HepG2 (cell line): ENCODE data around the gene ANKRD55. TPM values are rescaled to one million over a fixed set of nuclear protein-coding genes. Genes with fewer than 3 reads are reported as not detected.
A peak's percentile ranks its signal among the peaks of the same experiment; 100 is the strongest.
"Not testable (repeated sequence)": the region's sequence is repeated elsewhere in the genome, so short reads cannot be mapped to it uniquely, and the experiment has no call there.

ENCODE experiments used
- ATAC-seq: fragments of 200-7000 bp; cut with Tn5 transposase; 3 replicates; pipeline ENCODE4 v1.9.1; 2020; ENCODE audit warnings: mild to moderate bottlenecking, moderate library complexity
- BruUV-seq: library from RNA; stranded (reverse); fragments of 400-500 nt; replicated peaks from 2 replicates; lab custom pipeline; 2021; lab: Mats Ljungman, UMichigan
- CTCF ChIA-PET: fragments of 300-600 bp; formaldehyde crosslinking; extraction: SDS; loops from one replicate; lab custom pipeline; 2021; ENCODE audit warnings: low total read pairs, inconsistent platforms, low intra/inter-chr PET ratio; lab: Yijun Ruan, JAX
- POLR2A ChIA-PET: fragments of 350-600 bp; sonication (Branson Sonifier 250); formaldehyde crosslinking; loops from one replicate; lab custom pipeline; 2020; ENCODE audit warnings: antibody characterized with exemption, inconsistent platforms; lab: Yijun Ruan, JAX
- DNase-seq: peaks from one replicate; pipeline ENCODE4 v3.0.0-alpha.2; 2015; ENCODE audit warnings: low spot score
- FAIRE-seq: peaks from 3 replicates; lab custom pipeline; 2011; peaks lifted over from hg19 to GRCh38; lab: Jason Lieb, UNC
- H2AFZ ChIP-seq: one replicate; pipeline ENCODE4 v1.6.1; 2011; ENCODE audit warnings: low read length, inconsistent platforms
- H3K27ac ChIP-seq: fragments of 300-600 bp; 3 replicates; pipeline ENCODE4 v1.8.0; 2011; ENCODE audit warnings: mixed run types, mild to moderate bottlenecking, mixed read lengths, low read length, inconsistent platforms; ENCODE audit not compliant: insufficient read depth; ENCODE audit errors: extremely low read length
- H3K27me3 ChIP-seq, 2 experiments: fragments of 200-600 bp in 1 of 2; 2 replicates in 1 of 2; 3 replicates in 1 of 2; pipeline versions ENCODE4 v1.6.0 to v1.8.0; 2011; ENCODE audit warnings: low read length in 2 of 2, mild to moderate bottlenecking in 2 of 2, moderate library complexity in 2 of 2, inconsistent platforms in 1 of 2; ENCODE audit not compliant: insufficient read depth in 2 of 2, control insufficient read depth in 1 of 2
- H3K36me3 ChIP-seq, 2 experiments: fragments of 200-600 bp in 1 of 2; replicated peaks in 1 of 2; 2 replicates in 1 of 2; 3 replicates in 1 of 2; pipeline versions ENCODE4 v1.5.1 to v1.8.0; 2011; ENCODE audit warnings: low read length in 2 of 2, inconsistent platforms in 1 of 2; ENCODE audit not compliant: insufficient read depth in 2 of 2, control insufficient read depth in 1 of 2
- H3K4me1 ChIP-seq: 2 replicates; pipeline ENCODE4 v1.5.1; 2012; ENCODE audit warnings: low read length, inconsistent platforms; ENCODE audit not compliant: insufficient read depth
- H3K4me2 ChIP-seq: 2 replicates; pipeline ENCODE4 v1.6.0; 2011; ENCODE audit warnings: low read depth, low read length, inconsistent platforms
- H3K4me3 ChIP-seq, 3 experiments: fragments of 200-600 bp in 1 of 3; sonication (generic), shearing (Covaris generic) in 1 of 3; replicated peaks in 1 of 3; 2 replicates each; pipeline ENCODE4 v1.5.1; 2011 to 2016; ENCODE audit warnings: low read length in 3 of 3, inconsistent platforms in 2 of 3, low read depth in 2 of 3, mild to moderate bottlenecking in 2 of 3, control low read depth in 1 of 3, mixed read lengths in 1 of 3; ENCODE audit not compliant: insufficient read depth in 1 of 3
- H3K79me2 ChIP-seq: one replicate; pipeline ENCODE4 v1.6.1; 2011; ENCODE audit warnings: low read length, inconsistent platforms; ENCODE audit not compliant: insufficient read depth
- H3K9ac ChIP-seq: 2 replicates; pipeline ENCODE4 v1.6.0; 2011; ENCODE audit warnings: mild to moderate bottlenecking, low read depth, low read length, inconsistent platforms; ENCODE audit not compliant: insufficient read depth
- H3K9me3 ChIP-seq: 2 replicates; pipeline ENCODE4 v1.5.1; 2012; ENCODE audit warnings: mild to moderate bottlenecking, low read length
- H4K20me1 ChIP-seq: 2 replicates; pipeline ENCODE4 v1.6.0; 2011; ENCODE audit warnings: inconsistent platforms, mild to moderate bottlenecking, low read length, moderate library complexity; ENCODE audit not compliant: insufficient read depth
- AHR ChIP-seq: IDR thresholded peaks from 2 replicates; pipeline ENCODE4 v1.6.1; 2018; ENCODE audit warnings: missing genetic modification reagents, missing compliant biosample characterization
- SPEN ChIP-seq: sonication (generic); formaldehyde crosslinking; IDR thresholded peaks from 2 replicates; pipeline ENCODE4 v1.5.1; 2020; ENCODE audit warnings: low read depth, mild to moderate bottlenecking, missing genetic modification reagents
- TFAP4 ChIP-seq: sonication (generic); IDR thresholded peaks from 2 replicates; pipeline ENCODE4 v1.6.1; 2016; ENCODE audit warnings: low read depth, borderline replicate concordance
- WGBS: methylation state at CpG from one replicate; pipeline ENCODE4 v1.1.6; 2017; ENCODE audit warnings: low lambda C conversion rate; 5-methylcytosine and 5-hydroxymethylcytosine counted together
- in situ Hi-C: cut with HindIII; loops from 2 replicates; pipeline ENCODE4 v1.10.0; 2017; ENCODE audit warnings: low pct_unique_long_range_greater_than_20kb; ENCODE audit not compliant: extremely low pct_ligation_motif_present
- intact Hi-C: fragments of 100-400 bp; cut with micrococcal nuclease; formaldehyde crosslinking; loops from one replicate; pipeline ENCODE4 v1.10.0; 2022; ENCODE audit not compliant: unreplicated experiment
- polyA plus RNA-seq, 8 experiments: library from polyadenylated mRNA; depleted of rRNA in 3 of 8; stranded (reverse) in 7 of 8; unstranded in 1 of 8; fragments of >200 nt; fragmentation: Illumina TruSeq in 4 of 8; extraction: Trizol in 4 of 8; gene quantifications; 2 replicates each; pipeline versions ENCODE4 v1.2.1 to v1.2.3, GENCODE V29; 2011 to 2016; ENCODE audit warnings: low read depth in 4 of 8, missing spikeins in 1 of 8, mixed read lengths in 1 of 8; ENCODE audit not compliant: insufficient read depth in 1 of 8
- total RNA-seq, 5 experiments: library from RNA; depleted of rRNA; stranded (reverse); fragments of >200 nt; fragmentation: Illumina TruSeq; extraction: Trizol; gene quantifications; 2 replicates each; pipeline ENCODE4 v1.2.3, GENCODE V29; 2016; ENCODE audit warnings: low read depth in 1 of 5

Gene ANKRD55
- total and polyA plus RNA-seq, 2 of the 13 experiments (the other 11 are each of a cell fraction or from before 2014, with no cell fraction given) = 0.11 to 0.28 TPM

- Histone ChIP-seq H3K4me3 (no peak overlapping the region), H4K20me1 (no peaks in the 10 kb centered on the region), H3K9me3 (no peaks in the 10 kb centered on the region), H3K79me2 (no peaks in the 10 kb centered on the region), H3K27me3 (no peaks in the 10 kb centered on the region), H3K4me1 (peaks cover 57% of the 10 kb centered on the region), H3K4me2 (no peak overlapping the region), H3K36me3 (no peaks in the 10 kb centered on the region), H2AFZ (no peak overlapping the region), H3K9ac (no peak overlapping the region), H3K27ac (no peak overlapping the region)
- in situ Hi-C loops (no loop called here), intact Hi-C loops (no loop called here)
- no peak for ATAC-seq
- ChIA-PET POLR2A (no interaction called here), CTCF (no interaction called here)
- DNase-seq = no peak
- no TSS peak for BruUV-seq
- TF ChIP-seq TFAP4 (peak; percentile 51; the same call in 1 of the 2 replicates), AHR (CRISPR knock-in tag) (no peak), SPEN (no peak)
- no peak for FAIRE-seq
- 88% methylated on average over 1 of the region's 1 CpG for WGBS
These were observed 130.2 kb downstream of the ANKRD55 start for GRCh38 chr5:56102889-56103288.

GRCh38 chr5:56102207-56102606 is 130.9 kb downstream of the ANKRD55 start:
- H4K20me1 ChIP-seq, intact Hi-C loops, H3K36me3 ChIP-seq, H3K9me3 ChIP-seq, POLR2A ChIA-PET, H3K27ac ChIP-seq, BruUV-seq, H3K27me3 ChIP-seq, in situ Hi-C loops, H3K4me3 ChIP-seq, H3K79me2 ChIP-seq, H3K4me2 ChIP-seq, H2AFZ ChIP-seq, H3K9ac ChIP-seq, DNase-seq, CTCF ChIA-PET, FAIRE-seq, ATAC-seq: not testable (repeated sequence)
- WGBS = 97% methylated on average over 9 of the region's 9 CpGs
- peaks cover 64% of the 10 kb centered on the region for H3K4me1 ChIP-seq
